OCI-LY7 (cell line): ENCODE results near the gene TPD52L1. TPM values are rescaled to one million over a fixed set of nuclear protein-coding genes. Genes with fewer than 3 reads are reported as not detected.

Source experiments
- BruUV-seq: library from RNA; stranded (reverse); fragments of 400-500 nt; replicated peaks from 2 replicates; lab custom pipeline; 2021; lab: Mats Ljungman, UMichigan
- CTCF ChIA-PET: fragments of 300-600 bp; sonication (Branson Sonifier 250); formaldehyde crosslinking; loops from one replicate; lab custom pipeline; 2022; ENCODE audit warnings: antibody characterized with exemption; ENCODE audit not compliant: unreplicated experiment; lab: Charles Lee
- POLR2A ChIA-PET: fragments of 300-600 bp; sonication (Branson Sonifier 250); formaldehyde crosslinking; loops from one replicate; lab custom pipeline; 2022; ENCODE audit warnings: antibody characterized with exemption; lab: Charles Lee
- DNase-seq: peaks from one replicate; pipeline ENCODE4 v3.0.0-alpha.2; 2015; ENCODE audit warnings: low spot score
- H2AFZ ChIP-seq: fragments of 200-600 bp; sonication (generic), shearing (Covaris generic); 2 replicates; pipeline ENCODE4 v1.6.1; 2014; ENCODE audit warnings: mild to moderate bottlenecking, antibody characterized with exemption, low read length, moderate library complexity
- H3K27ac ChIP-seq: fragments of 200-600 bp; sonication (generic); 2 replicates; pipeline ENCODE4 v1.5.1; 2014; ENCODE audit warnings: mixed run types, low read depth, mild to moderate bottlenecking, moderate library complexity, low read length, inconsistent platforms; ENCODE audit not compliant: poor library complexity, severe bottlenecking
- H3K36me3 ChIP-seq: fragments of 200-600 bp; sonication (generic); 2 replicates; pipeline ENCODE4 v1.6.1; 2014; ENCODE audit warnings: mild to moderate bottlenecking, antibody characterized with exemption, low read length, moderate library complexity, mixed read lengths; ENCODE audit not compliant: insufficient read depth
- H3K4me1 ChIP-seq: fragments of 200-600 bp; sonication (generic); 2 replicates; pipeline ENCODE4 v1.5.1; 2014; ENCODE audit warnings: mild to moderate bottlenecking, low read length; ENCODE audit not compliant: insufficient read depth, poor library complexity, severe bottlenecking
- H3K4me2 ChIP-seq: fragments of 200-600 bp; sonication (generic); 2 replicates; pipeline ENCODE4 v1.6.1; 2014; ENCODE audit warnings: mild to moderate bottlenecking, low read length
- H3K4me3 ChIP-seq: fragments of 200-600 bp; sonication (generic); 2 replicates; pipeline ENCODE4 v1.5.1; 2014; ENCODE audit warnings: mild to moderate bottlenecking, low read depth, low read length; ENCODE audit not compliant: poor library complexity, severe bottlenecking
- H3K79me2 ChIP-seq: fragments of 200-600 bp; sonication (generic); 2 replicates; pipeline ENCODE4 v1.6.1; 2016; ENCODE audit warnings: low read depth, mild to moderate bottlenecking, low read length, moderate library complexity, mixed read lengths; ENCODE audit not compliant: insufficient read depth
- H3K9me2 ChIP-seq: fragments of 200-600 bp; sonication (generic); 2 replicates; pipeline ENCODE4 v1.6.1; 2016; ENCODE audit warnings: mild to moderate bottlenecking, low read length, mixed read lengths; ENCODE audit not compliant: insufficient read depth
- H3K9me3 ChIP-seq: fragments of 200-600 bp; sonication (generic); 2 replicates; pipeline ENCODE4 v1.6.1; 2014; ENCODE audit warnings: mild to moderate bottlenecking, mixed run types, low read length, mixed read lengths
- H4K20me1 ChIP-seq: fragments of 200-600 bp; sonication (generic); 2 replicates; pipeline ENCODE4 v1.6.1; 2014; ENCODE audit warnings: mild to moderate bottlenecking, antibody characterized with exemption, low read length, moderate library complexity, mixed read lengths; ENCODE audit not compliant: insufficient read depth
- EZH2phosphoT487 ChIP-seq: fragments of 200-600 bp; sonication (generic); IDR thresholded peaks from 2 replicates; pipeline ENCODE4 v1.6.1; 2018; ENCODE audit warnings: low read depth, borderline replicate concordance, mild to moderate bottlenecking, mixed run types, antibody characterized with exemption, low read length, moderate library complexity, mixed read lengths
- intact Hi-C: fragments of 100-400 bp; cut with micrococcal nuclease; formaldehyde crosslinking; loops from one replicate; pipeline ENCODE4 v1.10.0; 2022; ENCODE audit not compliant: unreplicated experiment
- total RNA-seq, 2 experiments: library from RNA; depleted of rRNA in 1 of 2; stranded (reverse); fragments of >200 nt in 1 of 2; shearing (Covaris generic) in 1 of 2; gene quantifications; 2 replicates each; pipeline ENCODE4 v1.2.3, GENCODE V29; 2014 to 2022
- TF ChIP-seq, protein P1 (sequence below): fragments of 200-600 bp; sonication (generic); conservative IDR thresholded peaks from 2 replicates; pipeline ENCODE4 v1.5.1; 2014; ENCODE audit warnings: mild to moderate bottlenecking, antibody characterized with exemption, low read length, moderate library complexity, mixed read lengths

The TPD52L1 gene
- total RNA-seq, 2 experiments from 2014 or later = not detected

DNA sequence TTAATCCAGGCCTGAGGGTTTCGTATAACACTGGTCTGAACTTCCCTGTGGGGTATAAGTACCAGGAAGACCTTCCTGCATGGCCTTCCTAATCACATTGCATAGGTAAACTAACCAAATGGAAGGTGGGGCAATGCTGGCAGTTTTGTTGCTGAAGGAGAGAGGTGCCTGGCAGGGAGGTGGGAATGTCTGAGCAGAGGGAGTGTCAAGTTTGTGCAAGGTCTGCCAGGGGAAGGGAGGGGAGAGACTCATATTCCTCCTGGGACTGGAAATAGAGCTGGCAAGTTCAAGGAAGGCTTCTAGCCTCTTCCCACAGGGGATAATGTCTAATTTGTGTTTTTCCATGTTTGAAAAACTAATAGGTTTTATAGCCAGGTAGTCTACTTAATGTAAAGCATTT is 77.6 kb downstream of the TPD52L1 start:
- Histone ChIP-seq H2AFZ (no peak overlapping the region), H3K79me2 (no peaks in the 10 kb centered on the region), H3K9me3 (no peaks in the 10 kb centered on the region), H3K4me1 (no peaks in the 10 kb centered on the region), H3K4me2 (no peak overlapping the region), H3K36me3 (no peaks in the 10 kb centered on the region), H3K4me3 (no peak overlapping the region), H3K9me2 (no peaks in the 10 kb centered on the region), H4K20me1 (no peaks in the 10 kb centered on the region), H3K27ac (no peak overlapping the region)
- CTCF ChIA-PET = no interaction called here
- DNase-seq = no peak
- POLR2A ChIA-PET = no interaction called here
- no peak for TF ChIP-seq EZH2phosphoT487
- TF ChIP-seq, protein P1, sequence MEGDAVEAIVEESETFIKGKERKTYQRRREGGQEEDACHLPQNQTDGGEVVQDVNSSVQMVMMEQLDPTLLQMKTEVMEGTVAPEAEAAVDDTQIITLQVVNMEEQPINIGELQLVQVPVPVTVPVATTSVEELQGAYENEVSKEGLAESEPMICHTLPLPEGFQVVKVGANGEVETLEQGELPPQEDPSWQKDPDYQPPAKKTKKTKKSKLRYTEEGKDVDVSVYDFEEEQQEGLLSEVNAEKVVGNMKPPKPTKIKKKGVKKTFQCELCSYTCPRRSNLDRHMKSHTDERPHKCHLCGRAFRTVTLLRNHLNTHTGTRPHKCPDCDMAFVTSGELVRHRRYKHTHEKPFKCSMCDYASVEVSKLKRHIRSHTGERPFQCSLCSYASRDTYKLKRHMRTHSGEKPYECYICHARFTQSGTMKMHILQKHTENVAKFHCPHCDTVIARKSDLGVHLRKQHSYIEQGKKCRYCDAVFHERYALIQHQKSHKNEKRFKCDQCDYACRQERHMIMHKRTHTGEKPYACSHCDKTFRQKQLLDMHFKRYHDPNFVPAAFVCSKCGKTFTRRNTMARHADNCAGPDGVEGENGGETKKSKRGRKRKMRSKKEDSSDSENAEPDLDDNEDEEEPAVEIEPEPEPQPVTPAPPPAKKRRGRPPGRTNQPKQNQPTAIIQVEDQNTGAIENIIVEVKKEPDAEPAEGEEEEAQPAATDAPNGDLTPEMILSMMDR = no peak
- intact Hi-C loops = no loop called here
- no TSS peak for BruUV-seq

DNA sequence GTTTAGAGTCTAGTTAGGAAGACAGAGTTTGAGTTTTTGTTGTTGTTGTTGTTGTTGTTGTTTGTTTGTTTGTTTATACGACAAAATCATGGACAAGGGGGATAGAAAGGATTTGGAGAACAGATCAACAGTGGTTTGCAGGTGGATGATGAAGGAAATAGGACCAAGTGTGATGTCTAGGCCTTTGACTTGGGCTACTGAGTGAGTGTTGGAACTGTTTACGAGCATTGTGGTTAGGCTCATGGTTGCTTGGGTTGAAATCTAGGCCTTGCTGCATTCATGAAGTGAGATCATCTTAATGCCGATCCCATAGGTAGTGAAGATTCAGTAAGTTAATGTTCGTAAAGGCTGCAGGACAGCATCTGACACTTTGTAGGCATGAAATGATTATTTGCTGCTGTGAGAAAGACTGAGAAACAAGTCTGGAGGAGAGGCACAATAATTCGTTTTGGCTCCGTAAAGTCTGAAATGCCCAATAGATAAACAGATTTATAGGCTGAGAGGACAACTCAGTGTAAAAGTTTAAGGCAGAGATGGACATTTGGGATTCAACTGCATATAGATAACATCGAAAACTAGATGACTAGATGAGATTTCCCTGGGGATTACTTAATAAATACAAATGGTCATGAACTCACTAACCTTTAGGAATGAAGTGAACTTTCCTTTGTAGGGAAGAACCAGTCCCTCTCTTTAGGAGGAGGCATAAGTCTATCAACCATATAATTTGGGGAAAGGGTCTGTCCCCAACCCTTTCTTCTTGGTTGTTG is 78.2 kb downstream of the TPD52L1 start:
- intact Hi-C loops = no loop called here
- no peaks in the 10 kb centered on the region for H3K9me3 ChIP-seq
- no peak for DNase-seq
- H3K9me2 ChIP-seq = no peaks in the 10 kb centered on the region
- no peak for TF ChIP-seq EZH2phosphoT487
- TF ChIP-seq, protein P1 = no peak
- ChIA-PET POLR2A (no interaction called here), CTCF (no interaction called here)
- no peak overlapping the region for H3K4me2 ChIP-seq
- H3K4me3 ChIP-seq = no peak overlapping the region
- H3K27ac ChIP-seq = no peak overlapping the region
- no TSS peak for BruUV-seq
- no peak overlapping the region for H2AFZ ChIP-seq
- no peaks in the 10 kb centered on the region for H3K36me3 ChIP-seq
- no peaks in the 10 kb centered on the region for H4K20me1 ChIP-seq
- H3K4me1 ChIP-seq = no peaks in the 10 kb centered on the region
- H3K79me2 ChIP-seq = no peaks in the 10 kb centered on the region

DNA sequence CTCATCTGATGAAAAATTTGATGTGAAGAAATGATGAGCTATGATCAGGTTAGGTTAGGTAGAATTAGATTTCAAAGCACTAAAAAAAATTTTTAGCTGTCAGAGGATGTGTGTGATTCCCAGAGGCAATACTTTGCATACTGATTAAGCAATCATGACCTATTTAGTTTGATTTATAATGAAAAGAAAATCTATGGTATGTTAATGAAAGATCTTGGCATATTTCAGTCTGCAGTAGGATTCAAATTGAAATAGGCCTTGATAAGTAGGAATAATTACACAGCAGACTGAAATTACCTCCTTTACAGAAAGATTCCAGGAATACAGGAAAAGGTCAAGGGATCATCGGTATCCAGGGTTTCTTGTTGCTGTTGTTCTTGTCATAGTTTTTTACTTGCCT is 78.9 kb downstream of the TPD52L1 start:
- no peak for DNase-seq
- ChIA-PET CTCF (no interaction called here), POLR2A (interaction anchor here (1.2 kb wide), 1 partner anchor 10 kb away, joined by 3 read pairs; no protein-coding TSS in a partner anchor)
- BruUV-seq = no TSS peak
- Histone ChIP-seq H3K9me3 (no peaks in the 10 kb centered on the region), H3K9me2 (no peaks in the 10 kb centered on the region), H4K20me1 (no peaks in the 10 kb centered on the region), H3K27ac (no peak overlapping the region), H3K36me3 (no peaks in the 10 kb centered on the region), H3K79me2 (no peaks in the 10 kb centered on the region), H2AFZ (no peak overlapping the region), H3K4me2 (no peak overlapping the region), H3K4me3 (no peak overlapping the region), H3K4me1 (no peaks in the 10 kb centered on the region)
- TF ChIP-seq EZH2phosphoT487 = no peak
- TF ChIP-seq, protein P1 = no peak
- intact Hi-C loops = no loop called here
